NCI-H128 (cell line): ENCODE data around the gene OPHN1.

Experiments
- DNase-seq: peaks from one replicate; lab custom pipeline; 2025; ENCODE audit not compliant: unreplicated experiment; lab: John Stamatoyannopoulos, UW

Gene OPHN1

GRCh38 chrX:68254738-68255645 is 178.3 kb downstream of the OPHN1 start:
- no peak for DNase-seq

- DNase-seq: no peak
Measured at GRCh38 chrX:68252664-68253063, 180.6 kb downstream of the OPHN1 start.

GRCh38 chrX:68249903-68250302 is 183.4 kb downstream of the OPHN1 start:
- DNase-seq: no peak

GRCh38 chrX:68249401-68249831 is 183.9 kb downstream of the OPHN1 start:
- DNase-seq: no peak

- DNase-seq: no peak
Measured at GRCh38 chrX:68238568-68238967, 194.7 kb downstream of the OPHN1 start.

- no peak for DNase-seq
Measured at GRCh38 chrX:68234171-68234910, 199.0 kb downstream of the OPHN1 start.

GRCh38 chrX:68232206-68232605 is 201.1 kb downstream of the OPHN1 start:
- no peak for DNase-seq

GRCh38 chrX:68209008-68209407 is 224.3 kb downstream of the OPHN1 start:
- DNase-seq: no peak

- DNase-seq: no peak
Measured at GRCh38 chrX:68204521-68205038, 228.7 kb downstream of the OPHN1 start.

GRCh38 chrX:68203646-68204045 is 229.6 kb downstream of the OPHN1 start:
- DNase-seq: no peak

GRCh38 chrX:68203211-68203610 is 230.1 kb downstream of the OPHN1 start:
- no peak for DNase-seq

- DNase-seq: no peak
Measured at GRCh38 chrX:68199062-68199848, 234.0 kb downstream of the OPHN1 start.

- DNase-seq: peak; percentile 15
Measured at GRCh38 chrX:68196939-68197791, 236.1 kb downstream of the OPHN1 start.

GRCh38 chrX:68195561-68195960 is 237.7 kb downstream of the OPHN1 start:
- DNase-seq: no peak

GRCh38 chrX:68193786-68194185 is 239.5 kb downstream of the OPHN1 start:
- no peak for DNase-seq

GRCh38 chrX:68193234-68193633 is 240.1 kb downstream of the OPHN1 start:
- no peak for DNase-seq

GRCh38 chrX:68190799-68191198 is 242.5 kb downstream of the OPHN1 start:
- DNase-seq: no peak

GRCh38 chrX:68186552-68187262 is 246.6 kb downstream of the OPHN1 start:
- no peak for DNase-seq

GRCh38 chrX:68185161-68185560 is 248.1 kb downstream of the OPHN1 start:
- no peak for DNase-seq
